HCT116 (cell line): ENCODE results near the gene PLAU. TPM values are rescaled to one million over a fixed set of nuclear protein-coding genes. Genes with fewer than 3 reads are reported as not detected.

ENCODE experiments used
- ATAC-seq: fragments of 200-7000 bp; cut with Tn5 transposase; 2 replicates; pipeline ENCODE4 v1.9.1; 2020; ENCODE audit warnings: mild to moderate bottlenecking, moderate library complexity
- BruUV-seq: library from RNA; stranded (reverse); fragments of 400-500 nt; replicated peaks from 2 replicates; lab custom pipeline; 2021; lab: Mats Ljungman, UMichigan
- CTCF ChIA-PET: fragments of 300-600 bp; sonication (Branson Sonifier 250); formaldehyde crosslinking; loops from one replicate; lab custom pipeline; 2021; ENCODE audit warnings: antibody characterized with exemption; lab: Charles Lee
- POLR2A ChIA-PET: fragments of 300-600, 350-600 bp; sonication (Branson Sonifier 250); formaldehyde crosslinking; loops from one replicate; lab custom pipeline; 2021; ENCODE audit warnings: antibody characterized with exemption; lab: Charles Lee
- RAD21 ChIA-PET, 2 experiments: fragments of 300-600 bp; sonication (Branson Sonifier 250); formaldehyde crosslinking; loops; one replicate each; lab custom pipeline; 2023; ENCODE audit warnings: low total read pairs in 2 of 2; ENCODE audit not compliant: uncharacterized antibody in 2 of 2, unreplicated experiment in 2 of 2, low non-redundant PET in 1 of 2; lab: Charles Lee
- DNase-seq: peaks from one replicate; pipeline ENCODE4 v3.0.0-alpha.2; 2010; ENCODE audit warnings: low read depth, low spot score
- H2AFZ ChIP-seq: fragments of 200-600 bp; shearing (Covaris generic), sonication (generic); 2 replicates; pipeline ENCODE4 v1.6.1; 2017; ENCODE audit warnings: low read depth, mixed run types, mixed read lengths, antibody characterized with exemption, low read length; ENCODE audit not compliant: poor library complexity, severe bottlenecking
- H3K27ac ChIP-seq: 2 replicates; pipeline ENCODE4 v1.5.1; 2012; ENCODE audit warnings: low read depth, low read length
- H3K27me3 ChIP-seq: fragments of 200-600 bp; sonication (generic); 2 replicates; pipeline ENCODE4 v1.6.1; 2016; ENCODE audit warnings: mixed run types, low read length, mixed read lengths; ENCODE audit not compliant: insufficient read depth
- H3K36me3 ChIP-seq, 2 experiments: fragments of 200-500 bp in 1 of 2; fragments of 200-600 bp in 1 of 2; sonication (Bioruptor generic) in 1 of 2; sonication (generic) in 1 of 2; 2 replicates each; pipeline versions ENCODE4 v1.5.1 to v1.6.1; 2014 to 2016; ENCODE audit warnings: low read length in 2 of 2, inconsistent platforms in 1 of 2, mixed read lengths in 1 of 2, mixed run types in 1 of 2; ENCODE audit not compliant: insufficient read depth in 2 of 2, control insufficient read depth in 1 of 2
- H3K4me1 ChIP-seq, 2 experiments: fragments of 200-600 bp in 1 of 2; sonication (generic) in 1 of 2; 2 replicates each; pipeline versions ENCODE4 v1.5.1 to v1.6.1; 2012 to 2017; ENCODE audit warnings: low read length in 2 of 2, inconsistent platforms in 1 of 2, mild to moderate bottlenecking in 1 of 2, mixed read lengths in 1 of 2, mixed run types in 1 of 2, moderate library complexity in 1 of 2; ENCODE audit not compliant: insufficient read depth in 2 of 2, control insufficient read depth in 1 of 2
- H3K4me2 ChIP-seq: fragments of 200-600 bp; sonication (generic); 2 replicates; pipeline ENCODE4 v1.6.1; 2017; ENCODE audit warnings: mixed run types, low read length, mixed read lengths
- H3K4me3 ChIP-seq, 2 experiments: fragments of 200-600 bp in 1 of 2; sonication (generic) in 1 of 2; replicated peaks in 1 of 2; 2 replicates each; pipeline ENCODE4 v1.5.1; 2011 to 2016; ENCODE audit warnings: low read length in 2 of 2, control low read depth in 1 of 2, low read depth in 1 of 2, mild to moderate bottlenecking in 1 of 2, mixed read lengths in 1 of 2, mixed run types in 1 of 2
- H3K79me2 ChIP-seq: fragments of 200-600 bp; sonication (generic); 2 replicates; pipeline ENCODE4 v1.6.1; 2017; ENCODE audit warnings: mild to moderate bottlenecking, mixed run types, low read length, moderate library complexity, mixed read lengths; ENCODE audit not compliant: insufficient read depth
- H3K9ac ChIP-seq: fragments of 200-600 bp; sonication (generic); 2 replicates; pipeline ENCODE4 v1.6.1; 2016; ENCODE audit warnings: low read length, mixed read lengths
- H3K9me2 ChIP-seq: fragments of 200-600 bp; sonication (generic), shearing (Covaris generic); 2 replicates; pipeline ENCODE4 v1.6.1; 2017; ENCODE audit warnings: mixed run types, mild to moderate bottlenecking, moderate library complexity; ENCODE audit not compliant: insufficient read depth
- H3K9me3 ChIP-seq, 2 experiments: fragments of 200-500 bp in 1 of 2; fragments of 200-600 bp in 1 of 2; sonication (Bioruptor generic) in 1 of 2; sonication (generic) in 1 of 2; 2 replicates each; pipeline ENCODE4 v1.6.1; 2014 to 2017; ENCODE audit warnings: low read length in 2 of 2, mixed read lengths in 2 of 2, inconsistent platforms in 1 of 2, low read depth in 1 of 2, mild to moderate bottlenecking in 1 of 2, mixed run types in 1 of 2, moderate library complexity in 1 of 2; ENCODE audit not compliant: control insufficient read depth in 1 of 2, insufficient read depth in 1 of 2
- H4K20me1 ChIP-seq: fragments of 200-600 bp; sonication (generic), shearing (Covaris generic); 2 replicates; pipeline ENCODE4 v1.6.1; 2017; ENCODE audit warnings: mixed run types, mild to moderate bottlenecking, moderate library complexity; ENCODE audit not compliant: insufficient read depth
- REST ChIP-seq: IDR thresholded peaks from 2 replicates; pipeline ENCODE4 v1.6.1; 2012; ENCODE audit warnings: low read depth
- ZFX ChIP-seq: fragments of 450-650 bp; IDR thresholded peaks from 2 replicates; pipeline ENCODE4 v1.6.1; 2017
- intact Hi-C: fragments of 100-400 bp; cut with micrococcal nuclease; formaldehyde crosslinking; loops from 2 replicates; pipeline ENCODE4 v1.10.0; 2022
- total RNA-seq: library from RNA; stranded (reverse); gene quantifications from one replicate; pipeline ENCODE4 v1.2.1, GENCODE V29; 2021; ENCODE audit not compliant: unreplicated experiment

Gene PLAU
- total RNA-seq, 1 experiment from 2014 or later, result 60.3 TPM

- Histone ChIP-seq H3K9ac (no peak overlapping the region), H3K4me3 (no peak overlapping the region), H3K9me3 (no peaks in the 10 kb centered on the region), H3K36me3 (no peaks in the 10 kb centered on the region), H3K4me1 (peaks cover 24 to 66% of the 10 kb centered on the region in 2 experiments), H3K27me3 (no peaks in the 10 kb centered on the region), H3K79me2 (no peaks in the 10 kb centered on the region), H2AFZ (no peak overlapping the region), H3K9me2 (no peaks in the 10 kb centered on the region), H3K27ac (no peak overlapping the region), H3K4me2 (no peak overlapping the region), H4K20me1 (no peaks in the 10 kb centered on the region)
- ATAC-seq (no peak), DNase-seq (no peak)
- intact Hi-C loops, result no loop called here
- RAD21 ChIA-PET, result no interaction called here
- POLR2A ChIA-PET, result interaction anchor here (0.8 to 4.6 kb wide), 4 partner anchors 14 to 50 kb away, joined by 3 to 37 read pairs (median 3); no protein-coding TSS in a partner anchor
- no peak for TF ChIP-seq REST
- peak; percentile 30; the same call in 1 of the 2 replicates for TF ChIP-seq ZFX
- CTCF ChIA-PET, result interaction anchor here (9.3 kb wide), 1 partner anchor 49 kb away, joined by 142 read pairs; no protein-coding TSS in a partner anchor
- no TSS peak for BruUV-seq
These were observed 26.6 kb downstream of the PLAU start for GRCh38 chr10:73937333-73938043.
